Mucosa of descending colon (tissue), 3 donors: ENCODE results near the gene MAZ. TPM values are rescaled to one million over a fixed set of nuclear protein-coding genes. Genes with fewer than 3 reads are reported as not detected.
"Not testable (repeated sequence)": the region's sequence is repeated elsewhere in the genome, so short reads cannot be mapped to it uniquely, and the experiment has no call there.

ENCODE experiments used
- ATAC-seq: fragments of 200-7000 bp; cut with Tn5 transposase; one replicate; pipeline ENCODE4 v1.9.1; 2020; ENCODE audit warnings: mild to moderate bottlenecking, moderate library complexity
- DNase-seq, 3 donors: peaks; one replicate each; pipeline ENCODE4 v3.0.0-alpha.2; 2020
- H3K36me3 ChIP-seq: fragments of 200-600 bp; one replicate; pipeline ENCODE4 v1.8.0; 2021; ENCODE audit warnings: low read depth, mild to moderate bottlenecking
- H3K4me1 ChIP-seq: fragments of 200-600 bp; one replicate; pipeline ENCODE4 v1.8.0; 2021; ENCODE audit warnings: low read depth, mild to moderate bottlenecking
- H3K4me3 ChIP-seq: fragments of 200-600 bp; one replicate; pipeline ENCODE4 v1.8.0; 2021; ENCODE audit warnings: mild to moderate bottlenecking
- H3K9me3 ChIP-seq: fragments of 200-600 bp; one replicate; pipeline ENCODE4 v1.8.0; 2021; ENCODE audit warnings: mild to moderate bottlenecking
- CTCF ChIP-seq: fragments of 200-600 bp; IDR thresholded peaks from one replicate; pipeline ENCODE4 v1.8.0; 2022; ENCODE audit warnings: antibody characterized with exemption, mild to moderate bottlenecking
- intact Hi-C, 2 donors: fragments of 100-400 bp; cut with DNase I in 1 of 2; cut with micrococcal nuclease in 1 of 2; formaldehyde crosslinking; loops; one replicate each; pipeline versions ENCODE4 v1.11.0 to v1.11.1; 2022; cut with DNase I, micrococcal nuclease
- total RNA-seq, 3 donors: library from RNA; stranded (reverse); fragmentation: NEBNext Ultra II Directional in 2 of 3; extraction: Animal tissue kit (Norgen Biotek cat#: 25700) in 2 of 3; gene quantifications; one replicate each; pipeline versions ENCODE4 v1.2.1 to v1.2.4, GENCODE V29; 2021 to 2023
- donor health status: DM: no; HTN: no; CAD: no; lungs with moderate emphysema.
- donor health status: DM: no; HTN: no; CAD: no.
- donor health status: DM: no; HTN: yes; CAD: no.

MAZ gene
- total RNA-seq, 3 donors from 2014 or later = 224 to 415 (median 225) TPM

GRCh38 chr16:29790183-29790948 is 16.0 kb upstream of the MAZ start, which contains the start of gene KIF22:
Gene KIF22, plus strand, starts transcription at chr16:29790751. Its CDS starts 9 bp downstream, at chr16:29790760.
- Histone ChIP-seq H3K4me3 (peak within 1 kb of the TSS; percentile 58), H3K9me3 (no peaks in the 10 kb centered on the region), H3K36me3 (no peaks in the 10 kb centered on the region), H3K4me1 (peaks cover 24% of the 10 kb centered on the region)
- ATAC-seq = peak; percentile 98
- peak; percentile 78 for TF ChIP-seq CTCF
- intact Hi-C loops = no loop called here
- peak; percentile 99 to 100 (median 99) for DNase-seq

- Histone ChIP-seq H3K9me3 (no peaks in the 10 kb centered on the region), H3K4me3 (peak overlapping the region; percentile 58), H3K36me3 (no peaks in the 10 kb centered on the region), H3K4me1 (peaks cover 24% of the 10 kb centered on the region)
- ATAC-seq = peak; percentile 16
- no peak for DNase-seq
- TF ChIP-seq CTCF = no peak
- intact Hi-C loops = no loop called here
These were observed 15.1 kb upstream of the MAZ start for GRCh38 chr16:29790949-29791844.

GRCh38 chr16:29791845-29792807 is 14.2 kb upstream of the MAZ start:
- H3K4me3 ChIP-seq = no peak overlapping the region
- no peak for ATAC-seq

GRCh38 chr16:29793153-29793552 is 13.2 kb upstream of the MAZ start:
- H3K9me3 ChIP-seq, H3K4me3 ChIP-seq, ATAC-seq, DNase-seq, H3K36me3 ChIP-seq, intact Hi-C loops: not testable (repeated sequence)
- peaks cover 24% of the 10 kb centered on the region for H3K4me1 ChIP-seq

More at GRCh38 chr16:29791845-29792807, 14.2 kb upstream of the MAZ start:
- TF ChIP-seq CTCF = no peak
- peak in 1 of 3 donors; percentile 8 for DNase-seq
- Histone ChIP-seq H3K9me3 (no peaks in the 10 kb centered on the region), H3K36me3 (no peaks in the 10 kb centered on the region), H3K4me1 (peaks cover 24% of the 10 kb centered on the region)
- intact Hi-C loops = no loop called here

- intact Hi-C loops = no loop called here
- no peaks in the 10 kb centered on the region for H3K36me3 ChIP-seq
- TF ChIP-seq CTCF = no peak
- DNase-seq = no peak
- H3K9me3 ChIP-seq = no peaks in the 10 kb centered on the region
- ATAC-seq = no peak
- H3K4me3 ChIP-seq = no peak overlapping the region
- H3K4me1 ChIP-seq = peaks cover 24% of the 10 kb centered on the region
These were observed 12.1 kb upstream of the MAZ start for GRCh38 chr16:29794231-29794710.
